Endodermal cell (in vitro differentiated cells): ENCODE measurements around the gene SCD5. TPM values are rescaled to one million over a fixed set of nuclear protein-coding genes. Genes with fewer than 3 reads are reported as not detected.

Source experiments
- DNase-seq: peaks from one replicate; pipeline ENCODE4 v3.0.0-alpha.2; 2017
- H3K27ac ChIP-seq: 2 replicates; pipeline ENCODE4 v1.5.1; 2013; ENCODE audit warnings: mild to moderate bottlenecking, low read depth, low read length, moderate library complexity
- H3K27me3 ChIP-seq: 2 replicates; pipeline ENCODE4 v1.6.1; 2013; ENCODE audit warnings: mild to moderate bottlenecking, low read length, moderate library complexity; ENCODE audit not compliant: insufficient read depth, control insufficient read depth, poor library complexity, severe bottlenecking
- H3K36me3 ChIP-seq: 2 replicates; pipeline ENCODE4 v1.7.0; 2013; ENCODE audit warnings: mild to moderate bottlenecking, low read length, moderate library complexity; ENCODE audit not compliant: control insufficient read depth, insufficient read depth
- H3K4me1 ChIP-seq: one replicate; pipeline ENCODE4 v1.7.0; 2013; ENCODE audit warnings: low read length; ENCODE audit not compliant: control insufficient read depth, insufficient read depth
- H3K4me3 ChIP-seq: 2 replicates; pipeline ENCODE4 v1.5.1; 2013; ENCODE audit warnings: mild to moderate bottlenecking, low read length, moderate library complexity
- H3K9ac ChIP-seq: 2 replicates; pipeline ENCODE4 v1.6.1; 2013; ENCODE audit warnings: mild to moderate bottlenecking, low read length, moderate library complexity; ENCODE audit not compliant: poor library complexity, severe bottlenecking; ENCODE audit errors: extremely low read depth
- H3K9me3 ChIP-seq: 2 replicates; pipeline ENCODE4 v1.6.1; 2013; ENCODE audit warnings: mild to moderate bottlenecking, low read length, moderate library complexity; ENCODE audit not compliant: control insufficient read depth
- H3K27ac Mint-ChIP-seq: 2 replicates; pipeline ENCODE4 v1.8.0; 2020; ENCODE audit warnings: mixed read lengths
- H3K27me3 Mint-ChIP-seq: 2 replicates; pipeline ENCODE4 v1.8.0; 2021; ENCODE audit warnings: mild to moderate bottlenecking, mixed read lengths; ENCODE audit not compliant: insufficient read depth
- H3K36me3 Mint-ChIP-seq: 2 replicates; pipeline ENCODE4 v1.8.0; 2020; ENCODE audit warnings: low read depth, mixed read lengths
- H3K4me1 Mint-ChIP-seq: 2 replicates; pipeline ENCODE4 v1.8.0; 2020; ENCODE audit warnings: mixed read lengths
- H3K4me3 Mint-ChIP-seq: 2 replicates; pipeline ENCODE4 v1.8.0; 2020; ENCODE audit warnings: mild to moderate bottlenecking, moderate library complexity, mixed read lengths
- H3K9me3 Mint-ChIP-seq: 2 replicates; pipeline ENCODE4 v1.8.0; 2020; ENCODE audit warnings: mild to moderate bottlenecking, mixed read lengths
- CTCF ChIP-seq: fragments of 200-600 bp; sonication (generic); conservative IDR thresholded peaks from 2 replicates; pipeline ENCODE4 v1.5.0; 2021; ENCODE audit warnings: antibody characterized with exemption, mild to moderate bottlenecking
- whole genome bisulfite sequencing, 2 experiments: methylation state at CpG; one replicate each; pipeline versions ENCODE4 v1.1.5 to v1.1.7; 2013; ENCODE audit warnings: missing lambda C conversion rate in 2 of 2, mixed read lengths in 1 of 2; ENCODE audit not compliant: insufficient coverage in 1 of 2, insufficient read length in 1 of 2; 5-methylcytosine and 5-hydroxymethylcytosine counted together
- total RNA-seq, 2 donors: library from RNA; stranded (reverse); fragmentation: NEBNext Ultra II Directional in 1 of 2; extraction: Animal tissue kit (Norgen Biotek cat#: 25700) in 1 of 2; gene quantifications; 2 replicates in 1 of 2; 3 replicates in 1 of 2; pipeline ENCODE4 v1.2.1, GENCODE V29; 2021

SCD5 gene
- total RNA-seq, 2 donors from 2014 or later: 3.2 to 5.2 TPM

- H3K27me3 ChIP-seq: no peaks in the 10 kb centered on the region
- peaks cover 23% of the 10 kb centered on the region for H3K27me3 Mint-ChIP-seq
- no peaks in the 10 kb centered on the region for H3K9me3 ChIP-seq
- H3K36me3 ChIP-seq: no peaks in the 10 kb centered on the region
- no peaks in the 10 kb centered on the region for H3K9me3 Mint-ChIP-seq
- peak; percentile 17 for TF ChIP-seq CTCF
- no peak overlapping the region for H3K4me3 ChIP-seq
- H3K27ac ChIP-seq: no peak overlapping the region
- H3K4me1 Mint-ChIP-seq: peaks cover 41% of the 10 kb centered on the region
- peaks cover 15% of the 10 kb centered on the region for H3K4me1 ChIP-seq
- no peak overlapping the region for H3K9ac ChIP-seq
- WGBS, 2 experiments: 42 to 67% methylated on average over 1 to 4 of the region's 4 CpGs
- H3K36me3 Mint-ChIP-seq: no peaks in the 10 kb centered on the region
- H3K27ac Mint-ChIP-seq: peak overlapping the region; percentile 79
- peak; percentile 83 for DNase-seq
- peak overlapping the region; percentile 14 for H3K4me3 Mint-ChIP-seq
These were observed 88.2 kb downstream of the SCD5 start for GRCh38 chr4:82710197-82710929.

GRCh38 chr4:82708982-82709381 is 89.6 kb downstream of the SCD5 start:
- Mint-ChIP-seq H3K27ac (no peak overlapping the region), H3K9me3 (no peaks in the 10 kb centered on the region), H3K4me1 (peaks cover 38% of the 10 kb centered on the region), H3K4me3 (no peak overlapping the region), H3K36me3 (no peaks in the 10 kb centered on the region), H3K27me3 (peaks cover 15% of the 10 kb centered on the region)
- Histone ChIP-seq H3K4me1 (peaks cover 15% of the 10 kb centered on the region), H3K27ac (no peak overlapping the region), H3K9ac (no peak overlapping the region), H3K9me3 (no peaks in the 10 kb centered on the region), H3K36me3 (peaks cover 6% of the 10 kb centered on the region), H3K4me3 (no peak overlapping the region), H3K27me3 (no peaks in the 10 kb centered on the region)
- 92 to 100% methylated on average over 1 of the region's 1 CpG for WGBS, 2 experiments
- DNase-seq: peak; percentile 25
- no peak for TF ChIP-seq CTCF

GRCh38 chr4:82706349-82707000 is 92.1 kb downstream of the SCD5 start:
- 93 to 95% methylated on average over 3 of the region's 3 CpGs for WGBS, 2 experiments
- no peaks in the 10 kb centered on the region for H3K27me3 Mint-ChIP-seq
- no peak overlapping the region for H3K9ac ChIP-seq

More at GRCh38 chr4:82706349-82707000, 92.1 kb downstream of the SCD5 start:
- no peaks in the 10 kb centered on the region for H3K36me3 Mint-ChIP-seq
- TF ChIP-seq CTCF: no peak
- peaks cover 6% of the 10 kb centered on the region for H3K36me3 ChIP-seq
- H3K27me3 ChIP-seq: no peaks in the 10 kb centered on the region
- peaks cover 15% of the 10 kb centered on the region for H3K4me1 ChIP-seq
- no peak overlapping the region for H3K4me3 ChIP-seq
- no peak overlapping the region for H3K27ac Mint-ChIP-seq
- H3K9me3 ChIP-seq: no peaks in the 10 kb centered on the region
- H3K4me1 Mint-ChIP-seq: peaks cover 36% of the 10 kb centered on the region
- peak; percentile 45 for DNase-seq
- no peak overlapping the region for H3K4me3 Mint-ChIP-seq
- no peaks in the 10 kb centered on the region for H3K9me3 Mint-ChIP-seq
- H3K27ac ChIP-seq: no peak overlapping the region
